ENCODE results near the gene TLE5.
"Not testable (repeated sequence)": the region's sequence is repeated elsewhere in the genome, so short reads cannot be mapped to it uniquely, and the experiment has no call there.

The TLE5 gene

DNA sequence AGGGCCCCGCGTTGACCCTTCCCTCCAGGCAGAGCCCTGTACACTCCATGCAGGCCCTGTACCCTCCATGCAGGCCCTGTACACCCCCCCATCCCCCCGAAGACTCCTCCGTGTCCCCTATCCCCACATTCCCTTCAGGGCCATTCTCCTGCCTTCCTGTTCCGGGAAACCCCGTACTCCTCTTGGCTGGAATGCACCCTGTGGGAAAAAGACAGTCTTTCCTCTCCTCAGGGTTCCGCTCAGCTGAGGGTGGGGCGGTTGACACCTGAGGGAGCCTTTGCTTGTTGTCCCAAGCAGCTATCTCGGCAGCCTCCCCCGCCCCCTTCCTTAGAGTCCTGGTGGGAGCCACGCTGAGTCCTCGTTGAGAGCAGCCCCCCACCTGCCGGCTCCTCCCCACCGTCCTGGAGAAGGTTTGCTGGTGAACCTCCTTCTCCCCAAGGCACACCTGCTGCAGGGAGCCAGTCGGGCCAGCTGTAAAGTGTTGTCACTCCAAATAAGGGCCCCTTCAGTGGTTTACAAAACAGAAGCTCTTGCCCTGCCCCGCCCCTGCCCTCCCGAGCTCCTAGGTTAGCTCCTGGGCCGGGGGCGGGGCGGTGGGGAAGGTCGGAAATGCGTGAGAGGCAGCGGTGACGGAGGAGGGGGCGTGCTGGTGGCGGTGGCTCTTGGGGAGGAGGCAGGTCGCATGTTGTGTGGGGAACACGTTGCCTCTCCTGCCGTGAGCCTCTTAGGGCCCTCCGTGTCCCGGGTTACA is 33.3 kb upstream of the TLE5 start:
- Histone ChIP-seq H3K4me3 (ENCODE audit: low read length in 2 of 2) (peak overlapping the region; percentile 59 to 93), H3K4me1 (ENCODE audit: control insufficient read depth, insufficient read depth, low read length) (peaks cover 59% of the 10 kb centered on the region), H3K27ac (ENCODE audit: low read length) (no peak overlapping the region), H3K9me3 (ENCODE audit: control insufficient read depth in 2 of 2, low read length in 2 of 2) (no peaks in the 10 kb centered on the region), H3K9ac (ENCODE audit: low read length in 2 of 2) (peak overlapping the region; percentile 87), H3K27me3 (ENCODE audit: control insufficient read depth in 1 of 2, insufficient read depth in 2 of 2, low read length in 2 of 2) (no peaks in the 10 kb centered on the region), H3K36me3 (ENCODE audit: control insufficient read depth in 2 of 2, insufficient read depth in 2 of 2, low read length in 2 of 2) (peaks cover 0 to 2% of the 10 kb centered on the region in 2 donors)

DNA sequence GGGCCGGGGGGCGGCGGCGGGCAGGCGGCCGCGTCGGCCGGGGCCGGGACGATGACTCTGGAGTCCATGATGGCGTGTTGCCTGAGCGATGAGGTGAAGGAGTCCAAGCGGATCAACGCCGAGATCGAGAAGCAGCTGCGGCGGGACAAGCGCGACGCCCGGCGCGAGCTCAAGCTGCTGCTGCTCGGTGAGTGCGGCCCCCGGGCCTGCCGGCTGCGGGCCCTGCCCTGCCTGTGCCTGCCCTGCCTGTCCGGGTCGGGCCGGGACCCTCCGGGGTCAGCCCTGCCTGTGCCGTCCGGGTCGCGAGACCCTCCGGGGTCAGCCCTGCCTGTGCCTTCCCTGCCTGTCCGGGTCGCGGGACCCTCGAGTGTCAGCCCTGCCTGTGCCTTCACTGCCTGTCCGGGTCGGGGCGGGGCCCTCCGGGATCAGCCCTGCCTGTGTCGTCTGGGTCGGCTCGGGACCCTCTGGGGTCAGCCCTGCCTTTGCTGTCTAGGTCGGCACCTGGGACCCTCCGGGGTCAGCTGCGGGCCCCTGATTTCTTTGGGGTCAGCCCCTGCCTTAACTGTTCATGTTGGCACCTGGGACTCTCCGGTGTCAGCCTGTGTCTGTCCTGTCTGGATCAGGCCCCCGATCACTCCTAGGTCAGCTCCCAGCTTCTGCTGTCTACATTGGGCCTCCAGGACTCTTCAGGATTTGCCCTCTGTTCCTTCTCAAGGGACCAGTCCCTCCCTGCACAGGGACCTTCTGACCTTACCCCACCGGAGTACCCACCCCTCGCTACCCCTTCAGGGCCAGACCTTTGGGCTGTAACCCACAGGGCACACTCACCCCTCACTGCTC is 32.5 kb upstream of the TLE5 start:
- Histone ChIP-seq H3K27ac (ENCODE audit: low read length) (no peak overlapping the region), H3K9me3 (ENCODE audit: control insufficient read depth in 2 of 2, low read length in 2 of 2) (no peaks in the 10 kb centered on the region), H3K4me1 (ENCODE audit: control insufficient read depth, insufficient read depth, low read length) (peaks cover 53% of the 10 kb centered on the region), H3K4me3 (ENCODE audit: low read length in 2 of 2) (peak overlapping the region; percentile 59 to 93), H3K27me3 (ENCODE audit: control insufficient read depth in 1 of 2, insufficient read depth in 2 of 2, low read length in 2 of 2) (no peaks in the 10 kb centered on the region), H3K9ac (ENCODE audit: low read length in 2 of 2) (peak overlapping the region; percentile 87), H3K36me3 (ENCODE audit: control insufficient read depth in 2 of 2, insufficient read depth in 2 of 2, low read length in 2 of 2) (no peaks in the 10 kb centered on the region)

DNA sequence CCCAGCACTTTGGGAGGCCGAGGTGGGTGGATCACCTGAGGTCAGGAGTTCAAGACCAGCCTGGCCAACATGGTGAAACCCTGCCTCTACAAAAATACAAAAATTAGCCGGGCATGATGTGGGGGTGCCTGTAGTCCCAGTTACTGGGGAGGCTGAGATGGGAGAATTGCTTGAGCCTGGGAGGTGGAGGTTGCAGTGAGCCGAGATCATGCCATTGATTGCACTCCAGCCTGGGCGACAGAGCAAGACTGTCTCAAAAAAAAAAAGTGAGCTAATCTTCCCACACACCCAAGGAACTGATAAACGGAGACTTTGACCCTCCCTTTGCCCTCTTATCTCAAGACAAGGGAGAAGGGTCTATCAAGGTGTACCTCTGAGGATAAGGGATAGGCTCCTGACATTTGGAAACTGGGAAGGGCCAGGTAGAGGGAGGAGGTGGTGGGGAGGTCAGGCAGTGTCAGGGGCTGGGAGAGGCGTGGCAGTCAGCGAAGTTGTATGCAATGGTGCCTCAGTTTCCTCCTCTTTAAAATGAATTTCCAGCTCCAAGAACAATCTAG is 27.1 kb upstream of the TLE5 start:
- H3K27ac ChIP-seq (ENCODE audit: low read length); H3K27me3 ChIP-seq (ENCODE audit: control insufficient read depth in 1 of 2, insufficient read depth in 2 of 2, low read length in 2 of 2); H3K9me3 ChIP-seq (ENCODE audit: control insufficient read depth in 2 of 2, low read length in 2 of 2); H3K4me3 ChIP-seq (ENCODE audit: low read length in 2 of 2); H3K36me3 ChIP-seq (ENCODE audit: control insufficient read depth in 2 of 2, insufficient read depth in 2 of 2, low read length in 2 of 2); H3K4me1 ChIP-seq (ENCODE audit: control insufficient read depth, insufficient read depth, low read length); H3K9ac ChIP-seq (ENCODE audit: low read length in 2 of 2): not testable (repeated sequence)

DNA sequence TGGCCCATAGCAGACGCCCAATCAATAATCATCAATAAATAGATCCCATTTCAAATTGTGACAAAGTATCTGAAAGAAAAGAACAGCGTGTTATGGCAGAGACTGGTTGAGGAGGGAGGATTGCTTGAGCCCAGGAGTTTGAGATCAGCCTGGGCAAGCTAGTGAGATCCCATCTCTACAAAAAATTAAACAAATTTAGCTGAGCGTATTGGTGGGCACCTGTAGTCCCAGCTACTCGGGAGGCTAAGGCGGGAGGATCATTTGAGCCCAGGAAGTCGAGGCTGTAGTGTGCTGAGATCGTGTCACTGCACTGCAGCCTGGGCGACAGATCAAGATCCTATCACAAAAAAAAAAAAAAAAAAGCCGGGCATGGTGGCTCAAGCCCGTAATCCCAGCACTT is 25.5 kb upstream of the TLE5 start:
- Histone ChIP-seq H3K4me3 (ENCODE audit: low read length in 2 of 2) (no peak overlapping the region), H3K9ac (ENCODE audit: low read length in 2 of 2) (no peak overlapping the region), H3K36me3 (ENCODE audit: control insufficient read depth in 2 of 2, insufficient read depth in 2 of 2, low read length in 2 of 2) (no peaks in the 10 kb centered on the region), H3K9me3 (ENCODE audit: control insufficient read depth in 2 of 2, low read length in 2 of 2) (no peaks in the 10 kb centered on the region), H3K27ac (ENCODE audit: low read length) (no peak overlapping the region), H3K27me3 (ENCODE audit: control insufficient read depth in 1 of 2, insufficient read depth in 2 of 2, low read length in 2 of 2) (no peaks in the 10 kb centered on the region), H3K4me1 (ENCODE audit: control insufficient read depth, insufficient read depth, low read length) (no peaks in the 10 kb centered on the region)

DNA sequence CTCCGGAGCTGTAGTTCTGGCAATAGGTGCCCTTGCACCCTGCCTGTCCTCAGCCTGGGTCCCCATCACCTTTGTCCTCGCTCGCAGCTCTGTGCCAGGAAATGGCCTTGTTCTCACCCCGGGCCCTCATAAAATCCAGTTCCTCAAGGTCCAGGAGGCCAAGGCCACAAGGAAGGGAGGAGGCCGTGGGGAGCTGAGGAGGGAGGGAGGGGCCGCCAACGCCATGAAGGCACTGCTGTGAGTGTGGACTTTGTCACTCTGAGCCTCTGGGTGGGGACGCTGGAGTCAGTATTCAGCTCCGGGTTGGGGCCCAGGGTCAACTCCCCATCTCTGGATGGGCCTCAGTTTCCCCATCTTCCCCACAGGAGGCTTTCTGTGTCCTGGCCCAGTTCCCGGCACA is 22.6 kb upstream of the TLE5 start:
- H3K27ac ChIP-seq (ENCODE audit: low read length), result no peak overlapping the region
- no peak overlapping the region for H3K9ac ChIP-seq (ENCODE audit: low read length in 2 of 2)
- H3K9me3 ChIP-seq (ENCODE audit: control insufficient read depth in 2 of 2, low read length in 2 of 2), result no peaks in the 10 kb centered on the region
- no peak overlapping the region for H3K4me3 ChIP-seq (ENCODE audit: low read length in 2 of 2)
- no peaks in the 10 kb centered on the region for H3K36me3 ChIP-seq (ENCODE audit: control insufficient read depth in 2 of 2, insufficient read depth in 2 of 2, low read length in 2 of 2)
- peaks cover 3% of the 10 kb centered on the region for H3K4me1 ChIP-seq (ENCODE audit: control insufficient read depth, insufficient read depth, low read length)
- H3K27me3 ChIP-seq (ENCODE audit: control insufficient read depth in 1 of 2, insufficient read depth in 2 of 2, low read length in 2 of 2), result no peaks in the 10 kb centered on the region

DNA sequence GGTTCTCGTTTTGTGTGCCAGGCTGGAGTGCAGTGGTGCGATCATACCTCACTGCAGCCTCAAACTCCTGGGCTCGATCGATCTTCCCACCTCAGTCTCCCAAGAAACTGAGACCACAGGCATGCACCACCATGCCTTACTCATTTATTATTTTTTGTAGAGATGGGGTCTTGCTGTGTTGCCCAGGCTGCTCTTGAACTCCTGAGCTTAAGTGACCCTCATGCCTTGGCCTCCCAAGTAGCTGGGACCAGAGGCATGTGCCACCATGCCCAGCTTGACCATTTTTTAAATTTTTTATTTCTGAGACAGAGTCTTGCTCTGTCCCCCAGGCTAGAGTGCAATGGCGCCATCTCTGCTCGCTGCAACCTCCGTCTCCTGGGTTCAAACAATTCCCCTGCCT is 21.7 kb upstream of the TLE5 start:
- Histone ChIP-seq H3K27ac (ENCODE audit: low read length) (no peak overlapping the region), H3K27me3 (ENCODE audit: control insufficient read depth in 1 of 2, insufficient read depth in 2 of 2, low read length in 2 of 2) (no peaks in the 10 kb centered on the region), H3K9me3 (ENCODE audit: control insufficient read depth in 2 of 2, low read length in 2 of 2) (no peaks in the 10 kb centered on the region), H3K4me3 (ENCODE audit: low read length in 2 of 2) (no peak overlapping the region), H3K4me1 (ENCODE audit: control insufficient read depth, insufficient read depth, low read length) (peaks cover 4% of the 10 kb centered on the region), H3K36me3 (ENCODE audit: control insufficient read depth in 2 of 2, insufficient read depth in 2 of 2, low read length in 2 of 2) (no peaks in the 10 kb centered on the region), H3K9ac (ENCODE audit: low read length in 2 of 2) (no peak overlapping the region)

DNA sequence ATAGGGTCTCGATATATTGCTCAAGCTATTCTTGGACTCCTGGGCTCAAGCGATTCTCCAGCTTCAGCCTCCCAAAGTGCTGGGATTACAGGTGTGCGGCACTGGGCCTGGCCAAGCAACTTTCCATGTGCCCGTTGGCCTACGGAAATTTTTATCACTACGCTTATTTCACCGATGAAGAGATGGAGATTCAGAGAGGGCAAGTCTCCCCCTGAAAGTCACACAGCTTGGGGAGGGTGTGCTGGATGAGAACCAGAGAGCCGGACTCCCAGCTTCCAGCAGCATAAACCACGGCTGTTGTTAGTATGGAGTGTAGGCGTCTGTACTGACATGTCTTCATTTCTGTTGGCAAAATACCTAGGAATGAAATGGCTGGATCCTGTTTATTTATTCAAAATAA is 20.0 kb upstream of the TLE5 start:
- Histone ChIP-seq H3K9me3 (ENCODE audit: control insufficient read depth in 2 of 2, low read length in 2 of 2) (no peaks in the 10 kb centered on the region), H3K36me3 (ENCODE audit: control insufficient read depth in 2 of 2, insufficient read depth in 2 of 2, low read length in 2 of 2) (no peaks in the 10 kb centered on the region), H3K9ac (ENCODE audit: low read length in 2 of 2) (no peak overlapping the region), H3K27ac (ENCODE audit: low read length) (no peak overlapping the region), H3K4me1 (ENCODE audit: control insufficient read depth, insufficient read depth, low read length) (peaks cover 4% of the 10 kb centered on the region), H3K27me3 (ENCODE audit: control insufficient read depth in 1 of 2, insufficient read depth in 2 of 2, low read length in 2 of 2) (no peaks in the 10 kb centered on the region), H3K4me3 (ENCODE audit: low read length in 2 of 2) (no peak overlapping the region)

DNA sequence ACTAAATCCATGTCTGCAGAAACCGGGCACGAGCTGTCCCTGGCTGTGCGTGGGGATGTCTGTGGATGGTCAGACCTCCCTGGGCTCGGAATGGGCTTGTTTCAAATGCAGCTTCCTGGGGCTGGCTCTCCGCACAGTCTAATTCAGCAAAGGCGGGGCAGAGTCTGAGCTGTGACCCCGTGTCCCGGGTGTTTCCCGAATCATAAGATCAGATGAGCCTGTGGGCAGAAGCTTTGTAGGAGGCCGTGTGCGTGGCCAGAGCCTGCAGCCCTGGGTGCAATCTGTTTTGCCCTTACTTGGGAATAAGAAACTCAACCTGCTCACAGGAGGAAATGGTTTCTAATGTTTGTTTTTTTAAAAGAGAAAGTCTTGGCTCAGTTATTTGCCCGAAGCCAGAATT is 18.0 kb upstream of the TLE5 start:
- H3K4me3 ChIP-seq (ENCODE audit: low read length in 2 of 2), result no peak overlapping the region
- no peaks in the 10 kb centered on the region for H3K9me3 ChIP-seq (ENCODE audit: control insufficient read depth in 2 of 2, low read length in 2 of 2)
- no peak overlapping the region for H3K9ac ChIP-seq (ENCODE audit: low read length in 2 of 2)
- H3K36me3 ChIP-seq (ENCODE audit: control insufficient read depth in 2 of 2, insufficient read depth in 2 of 2, low read length in 2 of 2), result no peaks in the 10 kb centered on the region
- peaks cover 17% of the 10 kb centered on the region for H3K4me1 ChIP-seq (ENCODE audit: control insufficient read depth, insufficient read depth, low read length)
- H3K27ac ChIP-seq (ENCODE audit: low read length), result no peak overlapping the region
- H3K27me3 ChIP-seq (ENCODE audit: control insufficient read depth in 1 of 2, insufficient read depth in 2 of 2, low read length in 2 of 2), result no peaks in the 10 kb centered on the region

DNA sequence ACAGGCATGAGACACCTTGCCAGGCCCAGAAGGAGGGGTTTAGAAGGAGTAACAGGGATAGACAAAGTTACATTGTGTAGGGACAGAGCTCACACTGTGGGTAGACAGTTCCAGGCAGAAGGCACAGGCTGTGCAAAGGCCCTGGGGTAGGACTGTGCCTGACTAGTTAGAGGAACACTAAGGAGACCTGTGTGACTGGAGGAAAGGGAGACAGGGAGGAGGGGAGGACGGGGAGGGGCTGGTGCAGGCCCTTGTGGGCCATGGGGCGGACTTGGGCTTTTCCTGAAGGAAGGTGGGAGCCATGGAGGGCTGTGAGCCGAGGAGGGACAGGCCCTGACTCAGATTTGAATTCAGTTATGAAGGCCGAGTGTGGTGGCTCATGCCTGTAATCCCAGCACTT is 17.3 kb upstream of the TLE5 start:
- H3K27ac ChIP-seq (ENCODE audit: low read length), result no peak overlapping the region
- no peaks in the 10 kb centered on the region for H3K36me3 ChIP-seq (ENCODE audit: control insufficient read depth in 2 of 2, insufficient read depth in 2 of 2, low read length in 2 of 2)
- H3K9me3 ChIP-seq (ENCODE audit: control insufficient read depth in 2 of 2, low read length in 2 of 2), result no peaks in the 10 kb centered on the region
- H3K9ac ChIP-seq (ENCODE audit: low read length in 2 of 2), result no peak overlapping the region
- H3K4me3 ChIP-seq (ENCODE audit: low read length in 2 of 2), result no peak overlapping the region
- no peaks in the 10 kb centered on the region for H3K27me3 ChIP-seq (ENCODE audit: control insufficient read depth in 1 of 2, insufficient read depth in 2 of 2, low read length in 2 of 2)
- H3K4me1 ChIP-seq (ENCODE audit: control insufficient read depth, insufficient read depth, low read length), result peaks cover 17% of the 10 kb centered on the region

DNA sequence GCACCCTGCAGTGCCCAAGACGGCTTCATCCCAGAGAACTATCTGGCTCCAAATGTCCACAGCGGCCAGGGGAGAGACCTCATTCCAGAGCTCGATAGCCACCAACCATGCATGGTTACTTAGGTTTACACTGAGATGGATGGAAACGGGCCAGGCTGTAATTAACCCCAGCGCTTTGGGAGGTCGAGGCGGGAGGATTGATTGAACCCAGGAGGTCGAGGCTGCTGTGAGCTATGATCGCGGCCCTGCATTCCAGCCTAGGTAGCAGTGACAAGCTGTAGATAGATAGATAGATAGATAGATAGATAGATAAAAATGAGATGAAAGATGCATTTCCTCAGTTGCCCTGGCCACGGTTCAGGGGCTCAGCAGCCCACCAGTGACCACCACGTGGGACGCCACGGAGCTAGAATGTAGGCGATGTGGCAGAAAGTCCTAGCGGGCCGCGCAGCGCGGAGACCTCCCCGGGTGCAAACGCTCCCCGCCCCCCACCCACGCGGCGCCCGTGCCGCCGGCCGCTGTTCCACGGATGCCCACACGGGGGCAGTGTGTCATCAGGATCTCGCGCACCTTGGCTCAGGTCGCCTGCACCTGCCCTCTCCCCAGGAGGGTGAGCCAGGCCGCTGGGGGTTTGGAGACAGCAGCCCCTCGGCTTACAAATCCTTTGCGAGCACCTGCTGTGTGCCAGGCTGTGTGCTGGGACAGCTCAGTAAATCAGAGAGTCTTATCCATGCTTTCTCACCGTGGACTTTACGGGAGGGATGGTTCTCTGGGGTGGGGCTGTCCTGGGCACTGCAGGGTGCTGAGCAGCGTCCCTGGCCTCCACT is 13.5 kb upstream of the TLE5 start:
- H3K4me1 ChIP-seq (ENCODE audit: control insufficient read depth, insufficient read depth, low read length), result peaks cover 23% of the 10 kb centered on the region
- H3K27me3 ChIP-seq (ENCODE audit: control insufficient read depth in 1 of 2, insufficient read depth in 2 of 2, low read length in 2 of 2), result no peaks in the 10 kb centered on the region
- H3K9me3 ChIP-seq (ENCODE audit: control insufficient read depth in 2 of 2, low read length in 2 of 2), result no peaks in the 10 kb centered on the region
- H3K36me3 ChIP-seq (ENCODE audit: control insufficient read depth in 2 of 2, insufficient read depth in 2 of 2, low read length in 2 of 2), result no peaks in the 10 kb centered on the region
- H3K9ac ChIP-seq (ENCODE audit: low read length in 2 of 2), result no peak overlapping the region
- H3K27ac ChIP-seq (ENCODE audit: low read length), result no peak overlapping the region
- peak overlapping the region; percentile 12 to 44 for H3K4me3 ChIP-seq (ENCODE audit: low read length in 2 of 2)
